WTC11 (cell line): ENCODE results near the gene POU2F1. TPM values are rescaled to one million over a fixed set of nuclear protein-coding genes. Genes with fewer than 3 reads are reported as not detected.

Source experiments
- ATAC-seq: fragments of 200-7000 bp; cut with Tn5 transposase; 2 replicates; pipeline ENCODE4 v1.10.0; 2021; ENCODE audit warnings: mild to moderate bottlenecking, moderate library complexity
- CTCF ChIA-PET: fragments of 300-600 bp; sonication (Branson Sonifier 250); formaldehyde crosslinking; loops from one replicate; lab custom pipeline; 2021; ENCODE audit warnings: antibody characterized with exemption; lab: Charles Lee
- POLR2A ChIA-PET: fragments of 350-600 bp; sonication (Branson Sonifier 250); formaldehyde crosslinking; loops from one replicate; lab custom pipeline; 2021; ENCODE audit warnings: antibody characterized with exemption; lab: Charles Lee
- DNase-seq: peaks from one replicate; pipeline ENCODE4 v3.0.0; 2021; ENCODE audit warnings: low spot score
- H3K27ac Mint-ChIP-seq: 2 replicates; pipeline ENCODE4 v1.8.0; 2021; ENCODE audit warnings: mixed read lengths
- H3K27me3 Mint-ChIP-seq: 2 replicates; pipeline ENCODE4 v1.8.0; 2021; ENCODE audit warnings: low read depth, mild to moderate bottlenecking, moderate library complexity, mixed read lengths
- H3K36me3 Mint-ChIP-seq: 2 replicates; pipeline ENCODE4 v1.8.0; 2021; ENCODE audit warnings: mixed read lengths
- H3K4me1 Mint-ChIP-seq: 2 replicates; pipeline ENCODE4 v1.8.0; 2022; ENCODE audit warnings: mixed read lengths
- H3K4me3 Mint-ChIP-seq: 2 replicates; pipeline ENCODE4 v1.8.0; 2021; ENCODE audit warnings: mild to moderate bottlenecking, moderate library complexity, mixed read lengths
- H3K9me3 Mint-ChIP-seq: 2 replicates; pipeline ENCODE4 v1.8.0; 2021; ENCODE audit warnings: mixed read lengths
- ATF1 ChIP-seq: sonication (generic); formaldehyde crosslinking; IDR thresholded peaks from 2 replicates; pipeline ENCODE4 v1.8.1; 2023; ENCODE audit warnings: mild to moderate bottlenecking, moderate library complexity, missing genetic modification reagents
- EMX1 ChIP-seq: fragments of 250-450 bp; sonication (Bioruptor Pico); IDR thresholded peaks from 2 replicates; pipeline ENCODE4 v1.8.0; 2021; ENCODE audit warnings: mild to moderate bottlenecking
- FOXK1 ChIP-seq: sonication (generic); formaldehyde crosslinking; IDR thresholded peaks from 2 replicates; pipeline ENCODE4 v1.8.0; 2022; ENCODE audit warnings: mild to moderate bottlenecking, moderate library complexity, missing genetic modification reagents
- IRF1 ChIP-seq: sonication (generic); formaldehyde crosslinking; IDR thresholded peaks from 2 replicates; pipeline ENCODE4 v1.8.0; 2023; ENCODE audit warnings: missing genetic modification reagents
- MYBL2 ChIP-seq: sonication (generic); formaldehyde crosslinking; IDR thresholded peaks from 2 replicates; pipeline ENCODE4 v1.8.1; 2023; ENCODE audit warnings: mild to moderate bottlenecking, moderate library complexity, missing genetic modification reagents
- NFE2L1 ChIP-seq: sonication (generic); formaldehyde crosslinking; IDR thresholded peaks from 2 replicates; pipeline ENCODE4 v1.8.1; 2023; ENCODE audit warnings: missing genetic modification reagents
- SMAD3 ChIP-seq: sonication (generic); formaldehyde crosslinking; IDR thresholded peaks from 2 replicates; pipeline ENCODE4 v1.8.0; 2022; ENCODE audit warnings: missing genetic modification reagents, mild to moderate bottlenecking, borderline replicate concordance
- SMAD4 ChIP-seq: sonication (generic); formaldehyde crosslinking; IDR thresholded peaks from 2 replicates; pipeline ENCODE4 v1.8.0; 2022; ENCODE audit warnings: mild to moderate bottlenecking, missing genetic modification reagents
- SP1 ChIP-seq: sonication (generic); formaldehyde crosslinking; conservative IDR thresholded peaks from 2 replicates; pipeline ENCODE4 v1.8.1; 2022; ENCODE audit warnings: missing genetic modification reagents
- ZBTB21 ChIP-seq: sonication (generic); formaldehyde crosslinking; IDR thresholded peaks from 2 replicates; pipeline ENCODE4 v1.8.1; 2023; ENCODE audit warnings: mild to moderate bottlenecking, missing genetic modification reagents, borderline replicate concordance
- ZNF317 ChIP-seq: sonication (generic); formaldehyde crosslinking; IDR thresholded peaks from 2 replicates; pipeline ENCODE4 v1.8.1; 2023; ENCODE audit warnings: low read depth, mild to moderate bottlenecking, moderate library complexity, missing genetic modification reagents, borderline replicate concordance
- ZNF396 ChIP-seq: fragments of 250-450 bp; sonication (Bioruptor Pico); IDR thresholded peaks from 2 replicates; pipeline ENCODE4 v1.8.0; 2021; ENCODE audit warnings: mild to moderate bottlenecking, moderate library complexity, borderline replicate concordance
- ZNF532 ChIP-seq: fragments of 250-450 bp; sonication (Bioruptor Pico); IDR thresholded peaks from 2 replicates; pipeline ENCODE4 v1.9.0; 2021; ENCODE audit warnings: mild to moderate bottlenecking, borderline replicate concordance
- total RNA-seq: library from RNA; stranded (reverse); gene quantifications from 3 replicates; pipeline ENCODE4 v1.2.3, GENCODE V29; 2021
- TF ChIP-seq, protein P1 (sequence below): sonication (generic); formaldehyde crosslinking; IDR thresholded peaks from 2 replicates; pipeline ENCODE4 v1.8.0; 2023; ENCODE audit warnings: missing genetic modification reagents, mild to moderate bottlenecking, borderline replicate concordance
- TF ChIP-seq, protein P2 (sequence below): sonication (generic); formaldehyde crosslinking; IDR thresholded peaks from 2 replicates; pipeline ENCODE4 v1.8.0; 2022; ENCODE audit warnings: mild to moderate bottlenecking, missing genetic modification reagents
- TF ChIP-seq, protein P3 (sequence below): sonication (generic); formaldehyde crosslinking; IDR thresholded peaks from 2 replicates; pipeline ENCODE4 v1.8.0; 2023; ENCODE audit warnings: mild to moderate bottlenecking, missing genetic modification reagents
- TF ChIP-seq, protein P4 (sequence below): sonication (generic); formaldehyde crosslinking; IDR thresholded peaks from 2 replicates; pipeline ENCODE4 v1.8.1; 2023; ENCODE audit warnings: mild to moderate bottlenecking, missing genetic modification reagents, borderline replicate concordance
- TF ChIP-seq, protein P5 (sequence below): fragments of 250-450 bp; sonication (Bioruptor Pico); IDR thresholded peaks from 2 replicates; pipeline ENCODE4 v2.1.2; 2022; ENCODE audit warnings: mild to moderate bottlenecking, moderate library complexity

POU2F1 gene
- total RNA-seq, 1 experiment from 2014 or later: 51.3 TPM

- TF ChIP-seq, protein P1, sequence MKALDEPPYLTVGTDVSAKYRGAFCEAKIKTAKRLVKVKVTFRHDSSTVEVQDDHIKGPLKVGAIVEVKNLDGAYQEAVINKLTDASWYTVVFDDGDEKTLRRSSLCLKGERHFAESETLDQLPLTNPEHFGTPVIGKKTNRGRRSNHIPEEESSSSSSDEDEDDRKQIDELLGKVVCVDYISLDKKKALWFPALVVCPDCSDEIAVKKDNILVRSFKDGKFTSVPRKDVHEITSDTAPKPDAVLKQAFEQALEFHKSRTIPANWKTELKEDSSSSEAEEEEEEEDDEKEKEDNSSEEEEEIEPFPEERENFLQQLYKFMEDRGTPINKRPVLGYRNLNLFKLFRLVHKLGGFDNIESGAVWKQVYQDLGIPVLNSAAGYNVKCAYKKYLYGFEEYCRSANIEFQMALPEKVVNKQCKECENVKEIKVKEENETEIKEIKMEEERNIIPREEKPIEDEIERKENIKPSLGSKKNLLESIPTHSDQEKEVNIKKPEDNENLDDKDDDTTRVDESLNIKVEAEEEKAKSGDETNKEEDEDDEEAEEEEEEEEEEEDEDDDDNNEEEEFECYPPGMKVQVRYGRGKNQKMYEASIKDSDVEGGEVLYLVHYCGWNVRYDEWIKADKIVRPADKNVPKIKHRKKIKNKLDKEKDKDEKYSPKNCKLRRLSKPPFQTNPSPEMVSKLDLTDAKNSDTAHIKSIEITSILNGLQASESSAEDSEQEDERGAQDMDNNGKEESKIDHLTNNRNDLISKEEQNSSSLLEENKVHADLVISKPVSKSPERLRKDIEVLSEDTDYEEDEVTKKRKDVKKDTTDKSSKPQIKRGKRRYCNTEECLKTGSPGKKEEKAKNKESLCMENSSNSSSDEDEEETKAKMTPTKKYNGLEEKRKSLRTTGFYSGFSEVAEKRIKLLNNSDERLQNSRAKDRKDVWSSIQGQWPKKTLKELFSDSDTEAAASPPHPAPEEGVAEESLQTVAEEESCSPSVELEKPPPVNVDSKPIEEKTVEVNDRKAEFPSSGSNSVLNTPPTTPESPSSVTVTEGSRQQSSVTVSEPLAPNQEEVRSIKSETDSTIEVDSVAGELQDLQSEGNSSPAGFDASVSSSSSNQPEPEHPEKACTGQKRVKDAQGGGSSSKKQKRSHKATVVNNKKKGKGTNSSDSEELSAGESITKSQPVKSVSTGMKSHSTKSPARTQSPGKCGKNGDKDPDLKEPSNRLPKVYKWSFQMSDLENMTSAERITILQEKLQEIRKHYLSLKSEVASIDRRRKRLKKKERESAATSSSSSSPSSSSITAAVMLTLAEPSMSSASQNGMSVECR: no peak
- no peak for TF ChIP-seq ZNF317 (CRISPR knock-in tag)
Observed at GRCh38 chr1:167369175-167369574, 148.5 kb downstream of the POU2F1 start (continued).

DNA sequence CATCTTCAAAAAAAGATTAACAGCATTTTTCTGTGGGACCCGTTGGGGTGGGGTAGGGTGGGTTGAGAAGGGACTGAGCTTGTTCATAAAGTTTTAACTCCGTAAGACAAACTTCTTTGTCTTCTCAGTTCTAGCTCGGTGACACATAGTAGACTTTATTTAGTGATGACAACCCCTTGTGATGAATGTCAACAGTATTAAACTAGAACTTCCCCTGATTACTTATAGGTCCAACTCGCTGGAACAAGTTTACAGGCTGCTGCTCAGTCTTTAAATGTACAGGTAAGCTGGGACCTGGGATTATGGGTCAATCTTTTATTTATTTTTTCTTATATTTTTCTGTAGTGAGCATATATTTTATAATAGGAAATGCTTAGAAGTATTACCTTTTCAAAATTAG lies 149.2 kb downstream of the POU2F1 start:
- no peaks in the 10 kb centered on the region for H3K27me3 Mint-ChIP-seq
- H3K9me3 Mint-ChIP-seq: no peaks in the 10 kb centered on the region
- H3K36me3 Mint-ChIP-seq: peaks cover 8% of the 10 kb centered on the region; the same call in 1 of the 2 replicates
- no peak overlapping the region for H3K4me3 Mint-ChIP-seq
- DNase-seq (no peak), ATAC-seq (no peak)
- no peak overlapping the region for H3K27ac Mint-ChIP-seq
- ChIA-PET POLR2A (interaction anchor here (0.6 kb wide), 1 partner anchor 150 kb away, joined by 5 read pairs; no protein-coding TSS in a partner anchor), CTCF (no interaction called here)
- no peak for TF ChIP-seq ZNF317 (CRISPR knock-in tag)
- TF ChIP-seq, protein P2, sequence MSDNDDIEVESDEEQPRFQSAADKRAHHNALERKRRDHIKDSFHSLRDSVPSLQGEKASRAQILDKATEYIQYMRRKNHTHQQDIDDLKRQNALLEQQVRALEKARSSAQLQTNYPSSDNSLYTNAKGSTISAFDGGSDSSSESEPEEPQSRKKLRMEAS: no peak
- TF ChIP-seq, protein P3, sequence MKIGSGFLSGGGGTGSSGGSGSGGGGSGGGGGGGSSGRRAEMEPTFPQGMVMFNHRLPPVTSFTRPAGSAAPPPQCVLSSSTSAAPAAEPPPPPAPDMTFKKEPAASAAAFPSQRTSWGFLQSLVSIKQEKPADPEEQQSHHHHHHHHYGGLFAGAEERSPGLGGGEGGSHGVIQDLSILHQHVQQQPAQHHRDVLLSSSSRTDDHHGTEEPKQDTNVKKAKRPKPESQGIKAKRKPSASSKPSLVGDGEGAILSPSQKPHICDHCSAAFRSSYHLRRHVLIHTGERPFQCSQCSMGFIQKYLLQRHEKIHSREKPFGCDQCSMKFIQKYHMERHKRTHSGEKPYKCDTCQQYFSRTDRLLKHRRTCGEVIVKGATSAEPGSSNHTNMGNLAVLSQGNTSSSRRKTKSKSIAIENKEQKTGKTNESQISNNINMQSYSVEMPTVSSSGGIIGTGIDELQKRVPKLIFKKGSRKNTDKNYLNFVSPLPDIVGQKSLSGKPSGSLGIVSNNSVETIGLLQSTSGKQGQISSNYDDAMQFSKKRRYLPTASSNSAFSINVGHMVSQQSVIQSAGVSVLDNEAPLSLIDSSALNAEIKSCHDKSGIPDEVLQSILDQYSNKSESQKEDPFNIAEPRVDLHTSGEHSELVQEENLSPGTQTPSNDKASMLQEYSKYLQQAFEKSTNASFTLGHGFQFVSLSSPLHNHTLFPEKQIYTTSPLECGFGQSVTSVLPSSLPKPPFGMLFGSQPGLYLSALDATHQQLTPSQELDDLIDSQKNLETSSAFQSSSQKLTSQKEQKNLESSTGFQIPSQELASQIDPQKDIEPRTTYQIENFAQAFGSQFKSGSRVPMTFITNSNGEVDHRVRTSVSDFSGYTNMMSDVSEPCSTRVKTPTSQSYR (CRISPR knock-in tag): no peak
- no peak for TF ChIP-seq EMX1 (CRISPR knock-in tag)
- TF ChIP-seq FOXK1: no peak
- TF ChIP-seq, protein P4, sequence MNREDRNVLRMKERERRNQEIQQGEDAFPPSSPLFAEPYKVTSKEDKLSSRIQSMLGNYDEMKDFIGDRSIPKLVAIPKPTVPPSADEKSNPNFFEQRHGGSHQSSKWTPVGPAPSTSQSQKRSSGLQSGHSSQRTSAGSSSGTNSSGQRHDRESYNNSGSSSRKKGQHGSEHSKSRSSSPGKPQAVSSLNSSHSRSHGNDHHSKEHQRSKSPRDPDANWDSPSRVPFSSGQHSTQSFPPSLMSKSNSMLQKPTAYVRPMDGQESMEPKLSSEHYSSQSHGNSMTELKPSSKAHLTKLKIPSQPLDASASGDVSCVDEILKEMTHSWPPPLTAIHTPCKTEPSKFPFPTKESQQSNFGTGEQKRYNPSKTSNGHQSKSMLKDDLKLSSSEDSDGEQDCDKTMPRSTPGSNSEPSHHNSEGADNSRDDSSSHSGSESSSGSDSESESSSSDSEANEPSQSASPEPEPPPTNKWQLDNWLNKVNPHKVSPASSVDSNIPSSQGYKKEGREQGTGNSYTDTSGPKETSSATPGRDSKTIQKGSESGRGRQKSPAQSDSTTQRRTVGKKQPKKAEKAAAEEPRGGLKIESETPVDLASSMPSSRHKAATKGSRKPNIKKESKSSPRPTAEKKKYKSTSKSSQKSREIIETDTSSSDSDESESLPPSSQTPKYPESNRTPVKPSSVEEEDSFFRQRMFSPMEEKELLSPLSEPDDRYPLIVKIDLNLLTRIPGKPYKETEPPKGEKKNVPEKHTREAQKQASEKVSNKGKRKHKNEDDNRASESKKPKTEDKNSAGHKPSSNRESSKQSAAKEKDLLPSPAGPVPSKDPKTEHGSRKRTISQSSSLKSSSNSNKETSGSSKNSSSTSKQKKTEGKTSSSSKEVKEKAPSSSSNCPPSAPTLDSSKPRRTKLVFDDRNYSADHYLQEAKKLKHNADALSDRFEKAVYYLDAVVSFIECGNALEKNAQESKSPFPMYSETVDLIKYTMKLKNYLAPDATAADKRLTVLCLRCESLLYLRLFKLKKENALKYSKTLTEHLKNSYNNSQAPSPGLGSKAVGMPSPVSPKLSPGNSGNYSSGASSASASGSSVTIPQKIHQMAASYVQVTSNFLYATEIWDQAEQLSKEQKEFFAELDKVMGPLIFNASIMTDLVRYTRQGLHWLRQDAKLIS: no peak
- no peak for TF ChIP-seq ATF1 (CRISPR knock-in tag)
- TF ChIP-seq SP1 (CRISPR knock-in tag): no peak
- no peak for TF ChIP-seq IRF1 (CRISPR knock-in tag)
- TF ChIP-seq ZBTB21 (CRISPR knock-in tag): no peak
- TF ChIP-seq SMAD4 (CRISPR knock-in tag): no peak
- TF ChIP-seq ZNF396 (CRISPR knock-in tag): no peak
- no peak for TF ChIP-seq SMAD3
- TF ChIP-seq, protein P5, sequence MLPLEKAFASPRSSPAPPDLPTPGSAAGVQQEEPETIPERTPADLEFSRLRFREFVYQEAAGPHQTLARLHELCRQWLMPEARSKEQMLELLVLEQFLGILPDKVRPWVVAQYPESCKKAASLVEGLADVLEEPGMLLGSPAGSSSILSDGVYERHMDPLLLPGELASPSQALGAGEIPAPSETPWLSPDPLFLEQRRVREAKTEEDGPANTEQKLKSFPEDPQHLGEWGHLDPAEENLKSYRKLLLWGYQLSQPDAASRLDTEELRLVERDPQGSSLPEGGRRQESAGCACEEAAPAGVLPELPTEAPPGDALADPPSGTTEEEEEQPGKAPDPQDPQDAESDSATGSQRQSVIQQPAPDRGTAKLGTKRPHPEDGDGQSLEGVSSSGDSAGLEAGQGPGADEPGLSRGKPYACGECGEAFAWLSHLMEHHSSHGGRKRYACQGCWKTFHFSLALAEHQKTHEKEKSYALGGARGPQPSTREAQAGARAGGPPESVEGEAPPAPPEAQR: no peak
- no peak for TF ChIP-seq ZNF532 (CRISPR knock-in tag)
- no peak for TF ChIP-seq MYBL2 (CRISPR knock-in tag)
- no peak for TF ChIP-seq NFE2L1 (CRISPR knock-in tag)
- H3K4me1 Mint-ChIP-seq: peaks cover 56% of the 10 kb centered on the region
